HEK293T (cell line): ENCODE results near the gene RRP15.

Experiments
- BHLHE40 ChIP-seq: fragments of 450-650 bp; IDR thresholded peaks from 2 replicates; pipeline ENCODE4 v1.6.1; 2016; ENCODE audit warnings: mild to moderate bottlenecking, moderate library complexity, borderline replicate concordance
- ELF4 ChIP-seq: fragments of 450-650 bp; IDR thresholded peaks from 2 replicates; pipeline ENCODE4 v1.6.1; 2017; ENCODE audit warnings: antibody characterized with exemption
- FOXA1 ChIP-seq: fragments of 450-650 bp; IDR thresholded peaks from 2 replicates; pipeline ENCODE4 v1.6.1; 2016; ENCODE audit warnings: mild to moderate bottlenecking
- FOXM1 ChIP-seq: fragments of 450-650 bp; IDR thresholded peaks from 2 replicates; pipeline ENCODE4 v1.6.1; 2017; ENCODE audit warnings: mild to moderate bottlenecking, borderline replicate concordance
- NFRKB ChIP-seq: fragments of 450-650 bp; IDR thresholded peaks from 2 replicates; pipeline ENCODE4 v1.6.1; 2016; ENCODE audit warnings: mild to moderate bottlenecking, moderate library complexity
- PKNOX1 ChIP-seq: fragments of 450-650 bp; IDR thresholded peaks from 2 replicates; pipeline ENCODE4 v1.6.1; 2016
- SP1 ChIP-seq: fragments of 450-650 bp; IDR thresholded peaks from 2 replicates; pipeline ENCODE4 v1.6.1; 2017
- TARDBP ChIP-seq: fragments of 450-650 bp; IDR thresholded peaks from 2 replicates; pipeline ENCODE4 v1.6.1; 2016
- ZNF384 ChIP-seq: fragments of 450-650 bp; IDR thresholded peaks from 2 replicates; pipeline ENCODE4 v1.6.1; 2016

- TF ChIP-seq ZNF384 (no peak), FOXM1 (no peak), ELF4 (no peak), NFRKB (no peak), PKNOX1 (no peak), BHLHE40 (no peak), SP1 (no peak), TARDBP (no peak), FOXA1 (no peak)
These were observed 9.3 kb upstream of the RRP15 start for GRCh38 chr1:218275823-218276222.
